Progenitor cell of endocrine pancreas (in vitro differentiated cells): Measurements from ENCODE around the gene DNAJA3. TPM values are rescaled to one million over a fixed set of nuclear protein-coding genes. Genes with fewer than 3 reads are reported as not detected.
"Not testable (repeated sequence)": the region's sequence is repeated elsewhere in the genome, so short reads cannot be mapped to it uniquely, and the experiment has no call there.

Source experiments
- DNase-seq: peaks from one replicate; pipeline ENCODE4 v3.0.0; 2021; ENCODE audit warnings: low spot score; ENCODE audit not compliant: unreplicated experiment
- H3K27ac Mint-ChIP-seq: 2 replicates; pipeline ENCODE4 v1.8.0; 2021; ENCODE audit warnings: mild to moderate bottlenecking, moderate library complexity, mixed read lengths
- H3K27me3 Mint-ChIP-seq: 2 replicates; pipeline ENCODE4 v1.8.0; 2021; ENCODE audit warnings: mixed read lengths
- H3K36me3 Mint-ChIP-seq: 2 replicates; pipeline ENCODE4 v1.8.0; 2022; ENCODE audit warnings: mixed read lengths; ENCODE audit not compliant: insufficient read depth
- H3K4me1 Mint-ChIP-seq: 2 replicates; pipeline ENCODE4 v1.8.0; 2021; ENCODE audit warnings: low read depth, mixed read lengths
- H3K4me3 Mint-ChIP-seq: 2 replicates; pipeline ENCODE4 v1.8.0; 2021; ENCODE audit warnings: low read depth, mild to moderate bottlenecking, moderate library complexity, mixed read lengths
- H3K9me3 Mint-ChIP-seq: 2 replicates; pipeline ENCODE4 v1.8.0; 2021; ENCODE audit warnings: low read depth, mixed read lengths
- total RNA-seq: library from RNA; stranded (reverse); gene quantifications from 2 replicates; pipeline ENCODE4 v1.2.1, GENCODE V29; 2021
- TF ChIP-seq, protein P1 (sequence below): fragments of 200-600 bp; sonication (generic); IDR thresholded peaks from one replicate; pipeline ENCODE4 v1.5.0; 2021; ENCODE audit warnings: antibody characterized with exemption, mild to moderate bottlenecking; ENCODE audit not compliant: unreplicated experiment

The DNAJA3 gene
- total RNA-seq, 1 donor from 2014 or later, result 42.3 TPM

DNA sequence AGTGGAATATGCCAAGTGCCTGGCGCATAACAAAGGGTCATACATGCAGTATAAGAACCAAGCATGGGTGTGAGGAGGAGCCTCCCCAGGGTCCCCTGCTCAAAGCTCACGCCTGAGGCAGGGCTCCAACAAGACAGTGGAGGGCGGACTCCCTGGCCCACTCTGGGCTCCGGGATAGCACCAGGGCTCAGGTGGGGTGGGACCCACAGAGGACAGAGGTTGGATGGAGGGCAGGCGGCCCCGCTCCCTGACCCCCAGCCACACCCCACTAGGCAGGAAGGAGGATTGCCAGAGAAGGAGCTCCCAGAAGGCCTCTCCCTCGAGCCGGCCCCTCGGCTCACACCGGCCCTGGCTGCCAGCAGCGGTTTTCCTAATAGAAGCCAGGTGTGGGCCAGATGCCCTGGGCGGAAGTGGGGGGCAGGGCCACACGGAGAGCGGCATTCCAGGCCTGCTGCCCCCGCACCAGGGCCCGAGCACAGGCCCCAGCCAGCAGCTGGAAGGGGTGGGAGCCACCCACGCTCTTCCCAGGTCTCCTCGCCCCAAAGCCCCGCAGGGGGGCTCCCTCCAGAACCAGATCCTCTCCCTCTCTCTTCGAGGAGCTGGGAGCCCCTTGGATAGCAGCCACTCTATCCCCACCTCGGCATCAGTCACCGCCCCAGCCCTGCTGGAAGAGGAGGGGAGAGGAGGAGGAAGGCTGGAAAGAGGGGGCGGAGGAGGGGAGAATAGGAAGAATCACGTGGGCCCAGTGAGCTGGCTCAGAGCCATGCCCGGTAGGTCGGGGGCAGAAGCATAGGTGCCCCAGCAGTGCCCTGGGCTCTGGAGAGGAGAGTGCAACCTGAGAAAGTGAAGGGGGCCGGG, 33.1 kb upstream of the DNAJA3 start:
- H3K4me1 Mint-ChIP-seq, result peaks cover 10% of the 10 kb centered on the region
- no peaks in the 10 kb centered on the region for H3K9me3 Mint-ChIP-seq
- H3K4me3 Mint-ChIP-seq, result no peak overlapping the region
- DNase-seq, result no peak
- no peaks in the 10 kb centered on the region for H3K27me3 Mint-ChIP-seq
- no peaks in the 10 kb centered on the region for H3K36me3 Mint-ChIP-seq
- H3K27ac Mint-ChIP-seq, result peak overlapping the region; percentile 5
- TF ChIP-seq, protein P1, sequence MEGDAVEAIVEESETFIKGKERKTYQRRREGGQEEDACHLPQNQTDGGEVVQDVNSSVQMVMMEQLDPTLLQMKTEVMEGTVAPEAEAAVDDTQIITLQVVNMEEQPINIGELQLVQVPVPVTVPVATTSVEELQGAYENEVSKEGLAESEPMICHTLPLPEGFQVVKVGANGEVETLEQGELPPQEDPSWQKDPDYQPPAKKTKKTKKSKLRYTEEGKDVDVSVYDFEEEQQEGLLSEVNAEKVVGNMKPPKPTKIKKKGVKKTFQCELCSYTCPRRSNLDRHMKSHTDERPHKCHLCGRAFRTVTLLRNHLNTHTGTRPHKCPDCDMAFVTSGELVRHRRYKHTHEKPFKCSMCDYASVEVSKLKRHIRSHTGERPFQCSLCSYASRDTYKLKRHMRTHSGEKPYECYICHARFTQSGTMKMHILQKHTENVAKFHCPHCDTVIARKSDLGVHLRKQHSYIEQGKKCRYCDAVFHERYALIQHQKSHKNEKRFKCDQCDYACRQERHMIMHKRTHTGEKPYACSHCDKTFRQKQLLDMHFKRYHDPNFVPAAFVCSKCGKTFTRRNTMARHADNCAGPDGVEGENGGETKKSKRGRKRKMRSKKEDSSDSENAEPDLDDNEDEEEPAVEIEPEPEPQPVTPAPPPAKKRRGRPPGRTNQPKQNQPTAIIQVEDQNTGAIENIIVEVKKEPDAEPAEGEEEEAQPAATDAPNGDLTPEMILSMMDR, result no peak

DNA sequence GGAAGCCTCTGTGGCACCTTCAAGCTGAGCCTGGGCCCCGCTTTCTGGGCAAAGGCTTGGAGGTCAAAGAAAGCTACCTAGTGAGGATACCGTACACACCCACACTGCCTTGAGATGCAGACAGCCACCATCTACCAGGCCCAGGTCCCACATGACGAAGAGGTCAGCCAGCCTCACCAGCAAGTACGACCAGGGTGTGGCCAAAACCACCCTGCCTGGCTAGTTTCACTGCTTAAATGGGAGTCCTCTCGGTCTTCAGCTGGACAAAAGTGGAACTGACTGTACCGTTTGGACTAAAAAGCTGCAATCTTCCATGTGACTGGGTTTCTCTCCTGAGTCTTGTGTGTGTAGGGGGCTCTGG, 32.4 kb upstream of the DNAJA3 start:
- no peaks in the 10 kb centered on the region for H3K27me3 Mint-ChIP-seq
- H3K36me3 Mint-ChIP-seq, result no peaks in the 10 kb centered on the region
- peak overlapping the region; percentile 5 for H3K27ac Mint-ChIP-seq
- TF ChIP-seq, protein P1, result no peak
- DNase-seq, result no peak
- H3K4me3 Mint-ChIP-seq, result no peak overlapping the region
- no peaks in the 10 kb centered on the region for H3K9me3 Mint-ChIP-seq
- peaks cover 10% of the 10 kb centered on the region for H3K4me1 Mint-ChIP-seq

DNA sequence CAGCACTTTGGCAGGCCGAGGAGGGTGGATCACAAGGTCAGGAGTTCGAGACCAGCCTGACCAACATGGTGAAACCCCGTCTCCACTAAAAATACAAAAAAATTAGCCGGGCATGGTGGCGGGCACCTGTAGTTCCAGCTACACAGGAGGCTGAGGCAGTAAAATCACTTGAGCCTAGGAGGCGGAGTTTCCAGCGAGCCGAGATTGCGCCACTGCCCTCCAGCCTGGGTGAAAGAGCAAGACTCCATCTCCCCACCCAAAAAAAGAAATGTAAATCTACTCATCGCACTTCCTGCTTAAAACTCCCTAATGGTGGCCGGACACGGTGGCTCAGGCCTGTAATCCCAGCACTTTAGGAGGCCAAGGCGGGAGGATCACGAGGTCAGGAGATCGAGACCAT, 31.8 kb upstream of the DNAJA3 start:
- H3K4me1 Mint-ChIP-seq, result peaks cover 10% of the 10 kb centered on the region
- H3K27me3 Mint-ChIP-seq, H3K27ac Mint-ChIP-seq, H3K36me3 Mint-ChIP-seq, H3K4me3 Mint-ChIP-seq, DNase-seq, H3K9me3 Mint-ChIP-seq: not testable (repeated sequence)

- Mint-ChIP-seq H3K27ac (no peak overlapping the region), H3K27me3 (no peaks in the 10 kb centered on the region), H3K4me1 (peaks cover 1% of the 10 kb centered on the region), H3K36me3 (peaks cover 2% of the 10 kb centered on the region), H3K9me3 (no peaks in the 10 kb centered on the region), H3K4me3 (no peak overlapping the region)
- no peak for DNase-seq
- TF ChIP-seq, protein P1, result no peak
Observed at GRCh38 chr16:4395055-4395726, 30.5 kb upstream of the DNAJA3 start.

DNA sequence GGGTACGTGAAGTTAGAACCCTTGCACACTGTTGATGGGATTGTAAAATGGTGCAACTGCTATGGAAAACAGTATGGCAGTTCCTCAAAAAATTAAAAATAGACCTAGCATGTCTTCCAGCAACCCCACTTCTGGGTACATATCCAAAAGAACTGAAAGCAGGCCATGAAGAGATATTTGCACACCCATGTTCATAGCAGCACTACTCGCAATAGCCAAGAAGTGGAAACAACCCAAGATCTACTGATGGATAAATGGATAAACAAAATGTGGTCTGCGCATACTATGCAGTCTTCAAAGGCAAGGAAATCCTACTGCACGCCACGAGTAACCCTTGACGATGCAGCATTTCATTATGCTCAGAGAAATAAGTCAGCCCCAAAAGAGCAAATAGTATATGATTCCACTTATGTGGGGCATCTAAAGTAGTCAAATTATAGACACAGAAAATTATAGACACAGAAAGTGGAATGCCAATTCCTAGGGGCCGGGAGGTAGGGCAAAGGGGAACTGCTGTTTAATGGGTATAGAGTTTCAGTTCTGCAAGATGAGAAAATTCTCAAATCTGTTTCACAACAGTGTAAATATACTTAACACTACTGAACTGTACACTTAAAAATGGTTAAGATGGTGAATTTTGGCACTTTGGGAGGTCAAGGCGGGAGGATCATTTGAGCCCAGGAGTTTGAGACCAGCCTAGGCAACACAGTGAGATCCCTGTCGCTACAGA, 26.5 kb upstream of the DNAJA3 start:
- H3K9me3 Mint-ChIP-seq, result no peaks in the 10 kb centered on the region
- H3K4me3 Mint-ChIP-seq, result no peak overlapping the region
- no peak for DNase-seq
- no peaks in the 10 kb centered on the region for H3K4me1 Mint-ChIP-seq
- no peak overlapping the region for H3K27ac Mint-ChIP-seq
- no peaks in the 10 kb centered on the region for H3K27me3 Mint-ChIP-seq
- TF ChIP-seq, protein P1, result no peak
- peaks cover 4% of the 10 kb centered on the region for H3K36me3 Mint-ChIP-seq
